Loucy (cell line): Measurements from ENCODE around the gene ZNF579.

Source experiments
- H2AFZ ChIP-seq: fragments of 200-600 bp; sonication (generic); 2 replicates; pipeline ENCODE4 v1.6.0; 2016; ENCODE audit warnings: antibody characterized with exemption, mild to moderate bottlenecking, low read length, moderate library complexity
- H3F3A ChIP-seq: fragments of 200-600 bp; 2 replicates; pipeline ENCODE4 v1.6.0; 2016; ENCODE audit warnings: antibody characterized with exemption, low read depth, mild to moderate bottlenecking
- H3K27me3 ChIP-seq: fragments of 200-600 bp; sonication (generic); 2 replicates; pipeline ENCODE4 v1.6.1; 2014; ENCODE audit warnings: low read length, mild to moderate bottlenecking; ENCODE audit not compliant: insufficient read depth, poor library complexity, severe bottlenecking
- H3K36me3 ChIP-seq: fragments of 200-600 bp; sonication (generic); 2 replicates; pipeline ENCODE4 v1.6.1; 2016; ENCODE audit warnings: low read length; ENCODE audit not compliant: insufficient read depth
- H3K4me1 ChIP-seq: fragments of 200-600 bp; sonication (generic); 2 replicates; pipeline ENCODE4 v1.5.1; 2014; ENCODE audit warnings: low read length, mild to moderate bottlenecking; ENCODE audit not compliant: insufficient read depth, poor library complexity, severe bottlenecking
- H3K4me2 ChIP-seq: fragments of 200-600 bp; sonication (generic); 2 replicates; pipeline ENCODE4 v1.6.0; 2014; ENCODE audit warnings: antibody characterized with exemption, low read length, low read depth, mild to moderate bottlenecking; ENCODE audit not compliant: poor library complexity, severe bottlenecking
- H3K4me3 ChIP-seq: fragments of 200-600 bp; sonication (generic); 2 replicates; pipeline ENCODE4 v1.5.1; 2014; ENCODE audit warnings: low read length, mild to moderate bottlenecking, mixed read lengths; ENCODE audit not compliant: poor library complexity, severe bottlenecking
- H3K79me2 ChIP-seq: fragments of 200-600 bp; sonication (generic); 2 replicates; pipeline ENCODE4 v1.6.1; 2014; ENCODE audit warnings: low read length; ENCODE audit not compliant: insufficient read depth
- H3K9ac ChIP-seq: fragments of 200-600 bp; sonication (generic); 2 replicates; pipeline ENCODE4 v1.6.0; 2014; ENCODE audit warnings: mild to moderate bottlenecking, low read depth, low read length, moderate library complexity; ENCODE audit not compliant: poor library complexity, severe bottlenecking
- H3K9me2 ChIP-seq: fragments of 200-600 bp; sonication (generic); replicated peaks from 2 replicates; pipeline ENCODE4 v1.6.1; 2016; ENCODE audit warnings: low read depth, low read length, mixed read lengths
- H3K9me3 ChIP-seq: fragments of 200-600 bp; sonication (generic); 2 replicates; pipeline ENCODE4 v1.6.1; 2014; ENCODE audit warnings: mild to moderate bottlenecking, antibody characterized with exemption, low read length, low read depth; ENCODE audit not compliant: insufficient read depth
- H4K20me1 ChIP-seq: fragments of 200-600 bp; sonication (generic); 2 replicates; pipeline ENCODE4 v1.6.0; 2014; ENCODE audit warnings: antibody characterized with exemption, low read length, mild to moderate bottlenecking; ENCODE audit not compliant: insufficient read depth, poor library complexity, severe bottlenecking
- EZH2phosphoT487 ChIP-seq: fragments of 200-600 bp; IDR thresholded peaks from 2 replicates; pipeline ENCODE4 v1.6.1; 2018; ENCODE audit warnings: antibody characterized with exemption, mild to moderate bottlenecking, moderate library complexity, borderline replicate concordance
- TF ChIP-seq, protein P1 (sequence below): fragments of 200-600 bp; sonication (generic); conservative IDR thresholded peaks from 2 replicates; pipeline ENCODE4 v1.5.1; 2014; ENCODE audit warnings: mild to moderate bottlenecking, antibody characterized with exemption, low read length

Gene ZNF579

DNA sequence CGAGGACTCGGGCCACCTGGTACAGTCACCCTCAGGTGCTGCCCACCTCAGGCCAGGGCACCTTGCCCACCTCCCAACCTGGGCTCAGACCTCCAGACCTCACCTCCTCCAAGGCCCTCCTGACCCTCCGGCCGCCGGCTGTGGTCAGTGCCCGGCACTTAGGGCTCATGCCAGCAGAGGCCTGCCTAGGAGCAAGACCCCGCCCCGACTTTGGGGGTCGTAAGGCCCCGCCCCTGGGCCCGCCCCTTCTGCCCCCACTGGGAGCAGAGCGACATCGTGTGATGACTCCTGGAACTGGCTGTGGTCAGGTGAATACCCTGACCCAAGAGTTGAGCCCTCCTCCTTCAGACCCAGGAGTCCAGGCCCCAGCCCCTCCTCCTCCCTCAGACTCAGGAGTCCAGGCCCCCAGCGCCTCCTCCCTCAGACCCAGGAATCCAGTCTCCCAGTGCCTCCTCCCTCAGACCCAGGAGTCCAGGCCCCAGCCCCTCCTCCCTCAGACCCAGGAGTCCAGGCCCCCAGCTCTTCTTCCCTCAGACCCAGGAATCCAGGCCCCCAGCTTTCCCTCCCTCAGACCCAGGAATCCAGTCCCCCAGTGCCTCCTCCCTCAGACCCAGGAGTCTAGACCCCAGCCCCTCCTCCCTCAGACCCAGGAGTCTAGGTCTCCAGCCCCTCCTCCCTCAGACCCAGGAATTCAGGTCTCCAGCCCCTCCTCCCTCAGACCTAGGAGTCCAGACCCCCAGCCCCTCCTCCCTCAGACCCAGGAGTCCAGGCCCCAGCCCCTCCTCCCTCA is 43.5 kb downstream of the ZNF579 start, which contains the start of gene SBK2:
Gene SBK2, minus strand, starts transcription at position 183 of the 790 bp plus-strand sequence. CDS start 839 bp downstream, outside the sequence.
- no peaks in the 10 kb centered on the region for H3K27me3 ChIP-seq
- no peaks in the 10 kb centered on the region for H3K9me2 ChIP-seq
- no peak within 1 kb of the TSS for H3K4me3 ChIP-seq
- H2AFZ ChIP-seq = no peak within 1 kb of the TSS
- H3K4me1 ChIP-seq = no peaks in the 10 kb centered on the region
- H3K79me2 ChIP-seq = no peaks in the 10 kb centered on the region
- H3K4me2 ChIP-seq = no peak within 1 kb of the TSS
- no peaks in the 10 kb centered on the region for H4K20me1 ChIP-seq
- H3K9me3 ChIP-seq = no peaks in the 10 kb centered on the region
- H3K36me3 ChIP-seq = no peaks in the 10 kb centered on the region
- H3K9ac ChIP-seq = no peak within 1 kb of the TSS
- H3F3A ChIP-seq = no peaks in the 10 kb centered on the region
- TF ChIP-seq, protein P1, sequence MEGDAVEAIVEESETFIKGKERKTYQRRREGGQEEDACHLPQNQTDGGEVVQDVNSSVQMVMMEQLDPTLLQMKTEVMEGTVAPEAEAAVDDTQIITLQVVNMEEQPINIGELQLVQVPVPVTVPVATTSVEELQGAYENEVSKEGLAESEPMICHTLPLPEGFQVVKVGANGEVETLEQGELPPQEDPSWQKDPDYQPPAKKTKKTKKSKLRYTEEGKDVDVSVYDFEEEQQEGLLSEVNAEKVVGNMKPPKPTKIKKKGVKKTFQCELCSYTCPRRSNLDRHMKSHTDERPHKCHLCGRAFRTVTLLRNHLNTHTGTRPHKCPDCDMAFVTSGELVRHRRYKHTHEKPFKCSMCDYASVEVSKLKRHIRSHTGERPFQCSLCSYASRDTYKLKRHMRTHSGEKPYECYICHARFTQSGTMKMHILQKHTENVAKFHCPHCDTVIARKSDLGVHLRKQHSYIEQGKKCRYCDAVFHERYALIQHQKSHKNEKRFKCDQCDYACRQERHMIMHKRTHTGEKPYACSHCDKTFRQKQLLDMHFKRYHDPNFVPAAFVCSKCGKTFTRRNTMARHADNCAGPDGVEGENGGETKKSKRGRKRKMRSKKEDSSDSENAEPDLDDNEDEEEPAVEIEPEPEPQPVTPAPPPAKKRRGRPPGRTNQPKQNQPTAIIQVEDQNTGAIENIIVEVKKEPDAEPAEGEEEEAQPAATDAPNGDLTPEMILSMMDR = no peak
- no peak for TF ChIP-seq EZH2phosphoT487

DNA sequence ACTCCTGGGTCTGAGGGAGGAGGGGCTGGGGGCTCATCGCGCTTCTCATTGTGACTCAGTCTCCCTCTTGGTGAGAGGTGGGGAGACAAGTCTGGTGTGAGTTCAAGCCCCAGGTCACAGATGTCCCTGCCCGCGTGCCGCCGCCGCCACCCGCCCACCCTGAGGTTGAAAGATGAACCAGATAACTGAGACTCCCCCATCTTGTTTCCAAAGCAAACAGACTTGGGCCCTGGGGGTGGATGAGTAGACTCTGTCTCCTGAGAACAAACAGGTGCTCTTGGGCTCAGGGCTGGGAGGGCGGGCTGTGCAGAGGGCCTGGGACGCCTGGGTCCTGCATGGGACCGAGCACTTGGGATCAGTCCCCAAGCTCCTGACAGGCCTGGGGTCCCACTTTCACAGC is 44.3 kb downstream of the ZNF579 start:
- H3K27me3 ChIP-seq = no peaks in the 10 kb centered on the region
- no peak overlapping the region for H3K4me3 ChIP-seq
- H3K36me3 ChIP-seq = no peaks in the 10 kb centered on the region
- H3K9me3 ChIP-seq = no peaks in the 10 kb centered on the region
- no peak overlapping the region for H3K9ac ChIP-seq
- no peaks in the 10 kb centered on the region for H3K79me2 ChIP-seq
- H3F3A ChIP-seq = no peaks in the 10 kb centered on the region
- no peaks in the 10 kb centered on the region for H3K9me2 ChIP-seq
- no peaks in the 10 kb centered on the region for H4K20me1 ChIP-seq
- H3K4me1 ChIP-seq = no peaks in the 10 kb centered on the region
- TF ChIP-seq EZH2phosphoT487 = no peak
- TF ChIP-seq, protein P1 = no peak
- H3K4me2 ChIP-seq = no peak overlapping the region
- no peak overlapping the region for H2AFZ ChIP-seq

DNA sequence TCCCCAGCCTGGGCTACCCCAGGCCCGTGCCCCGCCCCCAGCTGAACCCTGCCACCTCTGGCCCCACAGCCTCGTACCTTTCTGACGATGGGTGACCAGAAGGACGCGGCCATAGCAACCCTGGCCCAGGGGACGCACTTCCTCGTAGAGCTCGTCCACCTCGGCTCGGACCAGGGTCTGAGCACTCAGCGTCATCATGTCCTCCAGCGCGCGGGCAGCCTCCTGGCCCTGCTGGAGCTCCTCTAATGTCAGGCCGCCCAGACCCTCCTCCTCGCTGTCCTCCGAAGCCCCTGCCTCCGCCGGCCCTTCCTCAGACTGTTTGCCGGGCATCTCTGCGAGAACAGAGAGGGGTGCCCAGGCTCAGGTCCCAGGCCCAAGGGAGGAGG is 44.7 kb downstream of the ZNF579 start:
- TF ChIP-seq EZH2phosphoT487 = no peak
- TF ChIP-seq, protein P1 = no peak
- no peaks in the 10 kb centered on the region for H3K79me2 ChIP-seq
- no peak overlapping the region for H2AFZ ChIP-seq
- no peaks in the 10 kb centered on the region for H3K4me1 ChIP-seq
- no peaks in the 10 kb centered on the region for H3K27me3 ChIP-seq
- H3K4me2 ChIP-seq = no peak overlapping the region
- no peak overlapping the region for H3K4me3 ChIP-seq
- H4K20me1 ChIP-seq = no peaks in the 10 kb centered on the region
- H3F3A ChIP-seq = no peaks in the 10 kb centered on the region
- H3K9ac ChIP-seq = no peak overlapping the region
- no peaks in the 10 kb centered on the region for H3K9me2 ChIP-seq
- no peaks in the 10 kb centered on the region for H3K36me3 ChIP-seq
- no peaks in the 10 kb centered on the region for H3K9me3 ChIP-seq
